RKO (cell line): Measurements from ENCODE around the gene ING5.

ENCODE experiments used
- DNase-seq: peaks from one replicate; pipeline ENCODE4 v3.0.0-alpha.2; 2016; ENCODE audit warnings: low spot score

ING5 gene

DNA sequence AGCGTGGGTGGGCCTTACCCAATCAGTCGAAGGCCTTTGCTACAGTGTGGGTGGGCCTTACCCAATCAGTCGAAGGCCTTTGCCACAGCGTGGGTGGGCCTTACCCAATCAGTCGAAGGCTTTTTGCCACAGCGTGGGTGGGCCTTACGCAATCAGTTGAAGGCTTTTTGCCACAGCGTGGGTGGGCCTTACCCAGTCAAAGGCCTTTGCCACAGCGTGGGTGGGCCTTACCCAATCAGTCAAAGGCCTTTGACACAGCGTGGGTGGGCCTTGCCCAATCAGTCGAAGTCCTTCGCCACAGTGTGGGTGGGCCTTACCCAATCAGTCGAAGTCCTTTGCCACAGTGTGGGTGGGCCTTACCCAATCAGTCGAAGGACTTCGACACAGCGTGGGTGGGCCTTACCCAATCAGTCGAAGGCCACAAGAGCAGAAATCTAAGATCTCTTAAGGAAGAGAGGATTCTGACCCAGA lies 58.5 kb downstream of the ING5 start:
- no peak for DNase-seq

- DNase-seq: no peak
Observed at GRCh38 chr2:241762321-241762932, 60.6 kb downstream of the ING5 start.

DNA sequence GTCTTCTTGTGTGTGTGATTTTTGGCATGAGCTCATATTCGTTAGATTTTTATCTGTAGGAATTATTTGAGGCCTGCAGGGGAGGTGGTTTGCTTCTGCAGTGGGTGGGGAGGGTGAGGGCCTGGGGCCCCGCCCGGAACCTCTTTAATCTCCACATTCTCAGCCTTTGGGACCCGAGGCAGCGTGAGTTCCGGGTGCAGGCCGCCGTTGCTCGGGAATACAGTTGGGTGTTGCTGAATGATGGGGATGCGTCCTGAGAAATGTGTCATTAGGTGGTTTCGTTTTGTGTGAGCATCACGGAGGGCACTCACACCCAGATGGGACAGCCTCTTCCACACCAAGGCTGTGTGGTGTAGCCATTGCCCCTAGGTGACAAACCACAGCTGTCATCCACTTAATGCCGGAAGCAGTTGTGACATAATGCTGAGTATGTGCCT lies 61.1 kb downstream of the ING5 start:
- no peak for DNase-seq

DNA sequence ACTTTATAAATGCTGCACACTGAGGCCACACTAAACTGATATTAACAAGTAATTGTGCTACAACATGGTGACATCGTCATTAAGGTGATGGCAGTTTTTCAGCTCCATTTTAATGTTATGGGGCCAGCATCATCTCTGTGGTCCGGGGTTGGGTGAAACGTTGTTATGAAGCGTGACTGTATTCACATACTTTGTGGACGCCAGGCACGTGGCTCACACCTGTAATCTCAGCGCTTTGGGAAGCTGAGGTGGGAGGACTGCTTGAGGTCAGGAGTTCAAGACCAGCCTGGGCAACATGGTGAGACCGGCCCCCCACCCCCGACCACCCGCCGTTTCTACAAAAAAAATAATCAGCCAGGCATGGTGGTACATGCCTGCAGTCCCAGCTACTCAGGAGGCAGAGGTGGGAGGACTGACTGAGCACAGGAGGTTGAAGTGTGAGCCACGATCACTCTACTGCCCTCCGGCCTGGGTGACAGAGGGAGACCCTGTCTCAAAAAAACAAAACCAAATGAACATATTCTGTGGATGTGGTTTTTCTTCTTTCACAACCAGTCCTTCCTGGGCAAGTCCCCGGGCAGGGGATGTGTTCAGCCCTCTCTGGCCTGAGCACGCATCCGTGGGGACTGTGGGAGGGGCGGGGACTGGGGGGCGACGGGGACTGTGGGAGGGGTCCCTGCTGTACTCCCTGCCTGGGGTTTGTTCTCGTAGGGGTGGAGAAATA lies 61.9 kb downstream of the ING5 start:
- DNase-seq: no peak

GRCh38 chr2:241764275-241765241 lies 62.7 kb downstream of the ING5 start:
- no peak for DNase-seq

- no peak for DNase-seq
Observed at GRCh38 chr2:241767464-241768250, 65.8 kb downstream of the ING5 start.

DNA sequence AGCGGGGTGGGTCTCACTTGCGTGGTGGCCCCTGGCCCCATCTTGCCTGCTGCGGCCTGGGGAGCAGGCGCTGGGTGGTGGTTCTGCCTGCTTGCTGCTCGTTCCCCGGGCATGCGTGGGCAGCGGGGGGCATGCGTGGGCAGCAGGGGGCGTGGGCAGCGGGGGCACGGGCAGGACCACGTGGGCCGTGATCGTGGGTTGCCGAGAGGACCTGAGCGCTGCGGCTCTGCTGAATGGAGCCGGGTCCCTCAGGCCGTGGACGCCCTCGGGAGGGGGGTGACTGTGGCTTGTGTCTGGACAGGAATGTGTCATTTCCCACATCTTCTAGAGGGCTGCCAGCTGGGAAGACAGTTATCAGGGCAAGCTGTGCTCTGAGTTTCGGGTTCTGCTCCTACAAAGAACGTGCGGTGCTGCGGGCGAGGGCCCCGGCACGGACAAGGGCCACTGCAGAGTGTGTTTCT lies 66.4 kb downstream of the ING5 start:
- no peak for DNase-seq

DNA sequence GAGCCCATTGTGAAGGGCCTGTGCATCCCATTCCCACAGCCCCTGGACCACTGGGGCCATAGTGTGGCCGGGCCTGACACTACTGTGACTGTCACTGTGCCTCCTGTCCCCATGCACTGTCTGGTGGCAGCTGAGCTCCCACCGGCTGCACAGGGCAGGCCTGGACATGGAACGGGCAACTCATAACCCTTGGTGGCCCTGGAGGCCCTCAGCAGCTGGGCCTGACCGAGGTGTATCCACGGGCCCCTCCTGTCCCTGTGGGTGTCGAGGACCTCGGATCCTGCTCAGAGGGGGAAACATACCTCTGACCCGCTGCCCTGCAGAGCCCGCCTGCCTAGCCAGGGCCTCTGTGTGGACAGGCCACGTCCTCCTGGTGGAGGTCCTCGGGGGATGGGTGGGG lies 67.0 kb downstream of the ING5 start:
- no peak for DNase-seq

DNA sequence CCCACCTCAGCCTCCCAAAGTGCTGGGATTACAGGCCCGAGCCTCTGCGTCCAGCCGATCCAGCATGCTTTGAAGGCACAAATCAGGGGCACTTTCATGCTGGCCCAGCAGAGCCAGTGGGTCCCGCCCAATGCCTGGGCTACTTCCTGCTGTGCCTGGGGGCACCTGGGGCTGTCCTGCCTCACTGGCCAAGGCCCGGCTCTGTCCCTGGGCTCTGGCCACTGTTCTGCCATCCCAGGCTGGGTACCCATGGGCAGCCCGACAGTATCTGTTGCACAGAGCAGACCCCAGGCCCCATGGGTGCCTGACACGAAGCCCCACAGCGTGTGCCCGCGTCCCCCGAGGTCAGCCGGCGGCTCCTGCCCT lies 68.0 kb downstream of the ING5 start:
- DNase-seq: no peak

DNA sequence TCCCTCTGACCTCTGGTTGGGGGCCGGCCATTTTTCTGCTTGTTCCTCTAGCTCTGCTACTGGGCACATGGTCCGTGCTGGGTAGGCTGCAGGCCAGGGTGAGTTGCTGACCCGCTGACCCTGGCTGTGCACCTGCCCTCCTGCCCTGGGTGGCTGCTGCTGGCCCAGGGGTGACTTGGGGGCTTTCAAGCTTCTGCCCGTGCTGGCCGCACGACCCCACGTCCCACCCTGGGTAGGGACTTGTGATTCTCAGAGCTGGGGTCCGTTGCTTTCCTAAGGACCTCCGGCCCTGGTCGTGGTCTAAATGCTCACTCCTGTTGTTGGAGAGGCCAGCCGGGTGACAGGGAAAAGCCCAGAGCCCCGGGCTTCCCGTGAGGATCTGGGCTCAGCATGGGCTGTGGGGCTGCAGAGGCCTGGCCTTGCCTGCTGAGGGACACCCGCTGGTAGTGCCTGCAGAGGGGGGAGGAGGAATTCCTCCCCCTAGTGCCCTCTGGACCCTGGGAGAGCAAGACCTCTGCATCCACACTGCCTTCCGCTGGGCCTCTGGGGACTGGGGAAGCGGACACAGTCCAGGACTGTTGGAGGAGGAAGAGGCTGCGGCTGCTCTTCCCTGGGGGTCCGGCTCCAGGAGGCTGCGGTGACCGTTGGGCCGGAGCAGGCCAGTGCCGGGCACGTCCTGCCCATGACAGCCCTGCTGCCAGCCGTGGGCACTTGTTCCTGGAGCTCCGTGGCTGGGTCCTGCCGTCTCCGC lies 68.5 kb downstream of the ING5 start:
- DNase-seq: no peak

DNA sequence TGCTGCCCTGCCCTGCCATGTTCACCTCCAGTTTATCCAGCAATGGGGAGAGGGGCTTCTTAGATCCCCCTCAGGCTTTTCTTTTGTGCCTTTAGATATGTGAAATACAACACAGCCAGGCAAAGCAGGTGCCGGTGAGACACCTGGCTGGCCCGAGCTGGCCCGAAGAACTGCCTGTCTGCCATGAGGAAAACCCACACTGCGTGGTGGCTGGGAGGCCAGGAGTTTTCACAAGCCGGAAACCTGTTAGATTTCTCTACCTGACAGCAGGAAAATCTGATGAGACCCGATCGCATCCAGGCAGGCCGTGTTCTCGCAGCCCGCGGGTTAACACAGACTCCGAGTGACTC lies 69.1 kb downstream of the ING5 start:
- DNase-seq: no peak

DNA sequence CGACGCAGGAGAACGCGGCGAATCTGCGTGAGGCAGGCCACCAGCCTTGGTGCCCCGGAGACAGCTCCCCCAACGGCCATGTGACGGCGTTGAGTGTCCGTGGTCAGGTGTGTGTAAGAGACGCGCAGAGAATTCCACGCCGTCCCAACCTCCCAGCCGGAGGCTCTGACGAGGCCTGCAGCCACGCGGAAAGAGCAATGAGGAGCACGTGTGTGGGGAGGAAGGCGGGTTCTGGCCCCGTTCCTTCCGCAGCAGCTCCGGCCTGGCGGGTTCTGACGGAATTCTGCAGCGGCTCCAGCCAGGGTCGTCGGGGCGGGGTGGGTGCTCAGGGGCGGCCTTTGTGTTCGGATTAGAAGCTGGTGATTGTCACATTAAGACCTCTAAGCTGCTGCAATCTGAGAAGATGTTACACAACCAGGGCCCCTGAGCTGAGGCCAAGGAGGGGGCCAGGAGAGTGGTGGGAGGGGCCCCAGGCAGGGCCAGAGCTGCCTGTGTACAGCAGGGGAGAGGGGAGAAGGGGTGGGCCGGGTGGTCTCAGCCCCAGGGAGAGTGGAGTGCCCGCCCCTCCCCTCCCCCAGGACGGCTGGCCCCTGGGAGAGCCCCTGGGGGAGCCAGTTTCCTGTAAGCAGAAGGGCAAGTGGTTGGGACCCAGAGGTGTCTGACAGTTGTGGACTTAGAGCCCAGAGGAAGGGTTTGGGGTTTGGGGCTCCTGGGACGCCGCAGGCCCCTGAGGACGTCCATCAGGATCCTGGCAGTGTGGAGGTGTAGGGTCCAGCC lies 69.6 kb downstream of the ING5 start:
- DNase-seq: no peak

- no peak for DNase-seq
Observed at GRCh38 chr2:241772063-241772499, 70.2 kb downstream of the ING5 start.

DNA sequence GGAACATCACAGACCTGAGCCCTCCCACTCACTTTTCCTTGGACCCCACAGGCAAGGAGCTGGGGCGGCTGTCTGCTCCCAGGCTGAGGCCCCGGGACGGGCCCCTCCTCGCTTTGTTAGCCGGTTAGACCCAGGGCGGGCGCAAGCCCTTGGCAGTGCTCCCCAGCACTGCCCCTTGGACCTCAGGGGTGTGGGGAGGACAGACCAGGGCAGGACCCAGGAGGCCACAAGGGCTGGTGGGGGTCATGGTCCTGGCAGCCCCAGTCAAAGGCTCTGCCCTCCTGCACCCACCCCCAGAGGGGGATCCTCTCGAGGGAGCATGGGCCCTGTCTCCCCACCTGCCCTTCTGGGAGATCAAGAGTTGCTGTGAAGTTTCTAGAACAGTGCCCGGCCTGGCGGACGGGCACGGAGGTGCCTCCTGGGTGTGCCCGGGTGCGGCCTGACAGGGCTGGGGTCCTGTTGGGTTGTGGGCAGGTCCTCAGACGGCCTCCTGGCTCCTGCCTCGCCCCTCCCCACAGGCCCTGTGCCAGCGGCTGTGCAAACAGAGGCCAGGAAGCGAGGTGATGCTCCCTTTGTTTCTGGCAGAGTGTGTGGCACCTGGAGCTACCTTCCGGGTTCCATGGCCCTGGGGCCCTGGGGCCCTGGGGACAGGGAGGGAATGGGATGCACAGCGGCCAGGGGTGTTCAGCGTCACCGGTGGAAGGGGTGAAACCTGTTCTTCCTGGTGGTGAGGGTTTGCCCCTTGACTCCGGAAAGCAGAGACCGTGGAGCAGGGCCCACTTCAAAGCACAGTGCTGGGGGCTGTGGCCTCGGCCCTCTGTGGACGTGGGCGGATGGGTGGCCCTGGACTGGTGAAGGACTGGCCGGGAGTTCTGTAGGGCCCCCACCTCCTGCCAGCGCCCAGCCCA lies 71.9 kb downstream of the ING5 start:
- DNase-seq: no peak

GRCh38 chr2:241774419-241775222 lies 72.8 kb downstream of the ING5 start:
- DNase-seq: peak; percentile 84

GRCh38 chr2:241775223-241776177 lies 73.7 kb downstream of the ING5 start:
- no peak for DNase-seq
